ENCODE data around the gene ZAR1. TPM values are rescaled to one million over a fixed set of nuclear protein-coding genes. Genes with fewer than 3 reads are reported as not detected.
"Not testable (repeated sequence)": the region's sequence is repeated elsewhere in the genome, so short reads cannot be mapped to it uniquely, and the experiment has no call there.

Gene ZAR1, protein sequence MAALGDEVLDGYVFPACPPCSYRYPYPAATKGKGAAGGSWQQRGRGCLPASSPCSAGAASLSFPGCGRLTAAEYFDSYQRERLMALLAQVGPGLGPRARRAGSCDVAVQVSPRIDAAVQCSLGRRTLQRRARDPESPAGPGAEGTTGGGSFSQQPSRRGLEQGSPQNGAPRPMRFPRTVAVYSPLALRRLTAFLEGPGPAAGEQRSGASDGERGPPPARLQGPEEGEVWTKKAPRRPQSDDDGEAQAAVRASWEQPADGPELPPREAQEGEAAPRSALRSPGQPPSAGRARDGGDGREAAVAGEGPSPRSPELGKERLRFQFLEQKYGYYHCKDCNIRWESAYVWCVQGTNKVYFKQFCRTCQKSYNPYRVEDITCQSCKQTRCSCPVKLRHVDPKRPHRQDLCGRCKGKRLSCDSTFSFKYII
- total RNA-seq, result not detected
- long read RNA-seq, result 0 reads

DNA sequence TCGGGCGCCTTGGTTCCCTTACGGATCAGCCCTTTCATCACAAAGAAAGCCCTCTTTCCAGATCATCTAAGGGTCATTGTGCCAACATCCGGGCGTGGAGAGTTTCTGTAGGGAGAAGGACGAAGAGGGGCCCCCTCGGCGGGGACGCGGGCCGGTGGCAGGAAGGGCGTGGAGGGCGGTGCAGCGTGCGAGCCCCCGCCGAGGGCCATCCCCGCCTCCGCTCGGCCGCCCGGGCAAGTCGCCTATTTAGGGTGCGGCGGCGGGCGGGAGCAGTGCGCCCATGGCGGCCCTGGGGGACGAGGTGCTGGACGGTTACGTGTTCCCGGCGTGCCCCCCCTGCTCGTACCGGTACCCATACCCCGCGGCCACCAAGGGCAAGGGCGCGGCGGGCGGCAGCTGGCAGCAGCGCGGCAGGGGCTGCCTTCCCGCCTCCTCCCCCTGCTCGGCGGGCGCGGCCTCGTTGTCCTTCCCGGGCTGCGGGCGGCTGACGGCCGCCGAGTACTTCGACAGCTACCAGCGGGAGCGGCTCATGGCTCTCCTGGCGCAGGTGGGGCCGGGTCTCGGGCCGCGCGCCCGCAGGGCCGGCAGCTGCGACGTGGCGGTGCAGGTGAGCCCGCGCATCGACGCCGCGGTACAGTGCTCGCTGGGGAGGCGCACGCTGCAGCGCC is at the start of gene ZAR1:
TSS of gene ZAR1 (plus strand) at position 241 of the 668 bp plus-strand sequence. CDS start at position 281, 40 bp downstream.
- ATAC-seq, result peak; percentile 27
- intact Hi-C loops (cut with DNase I, micrococcal nuclease), result no loop called here
- DNase-seq, result no peak

- intact Hi-C loops (cut with DNase I, micrococcal nuclease); DNase-seq; ATAC-seq: not testable (repeated sequence)
These were observed 49.1 kb upstream of the ZAR1 start for GRCh38 chr4:48440914-48441313.

- ATAC-seq, result peak; percentile 57
- intact Hi-C loops (cut with DNase I, micrococcal nuclease), result no loop called here
- DNase-seq, result no peak
These were observed 44.3 kb upstream of the ZAR1 start for GRCh38 chr4:48445704-48446103.

DNA sequence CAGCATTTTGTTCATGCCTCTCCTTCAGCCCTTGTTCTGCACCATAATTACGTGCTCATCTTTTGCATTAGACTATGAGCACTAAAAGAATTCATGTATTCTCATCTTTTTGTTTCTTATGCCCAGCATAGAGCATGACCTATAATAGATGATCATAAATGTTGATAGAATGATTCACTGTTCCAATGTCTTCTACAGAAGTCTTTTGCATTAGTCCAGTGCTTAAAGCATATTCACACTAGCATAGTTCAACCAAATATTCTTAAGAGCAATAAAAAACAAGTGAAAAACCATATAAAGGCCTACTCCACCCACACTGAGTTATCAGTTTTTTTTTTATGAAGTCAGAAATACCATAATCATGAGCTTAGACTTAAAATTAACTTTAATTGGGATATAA is 43.4 kb upstream of the ZAR1 start:
- intact Hi-C loops (cut with DNase I, micrococcal nuclease), result no loop called here
- DNase-seq (no peak), ATAC-seq (no peak)

GRCh38 chr4:48449151-48449550 is 40.9 kb upstream of the ZAR1 start:
- intact Hi-C loops (cut with DNase I, micrococcal nuclease), result no loop called here
- no peak for ATAC-seq
- DNase-seq, result no peak

DNA sequence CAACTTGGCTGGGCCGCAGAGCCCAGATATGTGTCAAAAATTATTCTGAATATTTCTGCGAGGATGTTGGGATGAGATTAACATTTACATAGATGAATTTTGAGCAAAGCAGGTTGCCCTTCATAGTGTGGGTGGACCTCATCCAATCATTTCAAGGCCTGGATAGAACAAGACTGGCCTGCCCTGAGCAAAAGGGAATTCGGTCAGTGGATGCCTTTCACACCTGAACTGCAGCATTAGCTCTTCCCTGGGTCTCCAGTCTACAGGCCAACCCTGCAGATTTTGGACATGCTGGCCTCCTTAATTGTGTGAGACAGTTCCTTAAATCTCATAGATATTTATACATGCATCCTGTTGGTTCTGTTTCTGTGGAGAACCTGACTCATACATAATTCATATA is 39.3 kb upstream of the ZAR1 start:
- DNase-seq (no peak), ATAC-seq (no peak)
- intact Hi-C loops (cut with DNase I, micrococcal nuclease), result no loop called here

- intact Hi-C loops (cut with DNase I, micrococcal nuclease), result not testable (repeated sequence)
These were observed 38.4 kb upstream of the ZAR1 start for GRCh38 chr4:48451656-48452055.

GRCh38 chr4:48454591-48454990 is 35.5 kb upstream of the ZAR1 start:
- DNase-seq (no peak), ATAC-seq (no peak)
- intact Hi-C loops (cut with DNase I, micrococcal nuclease), result no loop called here

More at GRCh38 chr4:48451656-48452055, 38.4 kb upstream of the ZAR1 start:
- DNase-seq, ATAC-seq: not testable (repeated sequence)

DNA sequence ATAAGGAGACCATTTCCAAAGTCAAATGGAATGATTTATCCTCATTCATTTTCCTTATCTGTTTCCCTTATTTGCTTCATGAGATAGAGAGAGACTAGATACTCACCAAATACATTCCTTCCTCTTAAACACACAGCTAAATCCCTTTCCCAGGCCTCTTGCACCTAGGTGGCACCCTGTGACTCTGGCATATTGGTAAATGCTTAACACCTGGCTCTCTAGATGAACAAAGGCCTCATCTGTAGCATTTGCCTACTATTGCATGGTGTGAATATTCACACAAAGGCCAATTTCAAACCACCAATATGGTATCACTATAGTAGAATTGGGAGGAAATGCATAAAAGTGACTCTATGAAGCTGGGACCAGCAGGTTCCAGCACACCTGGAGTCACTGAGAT is 29.1 kb upstream of the ZAR1 start:
- no peak for ATAC-seq
- DNase-seq, result no peak
- intact Hi-C loops (cut with DNase I, micrococcal nuclease), result no loop called here

DNA sequence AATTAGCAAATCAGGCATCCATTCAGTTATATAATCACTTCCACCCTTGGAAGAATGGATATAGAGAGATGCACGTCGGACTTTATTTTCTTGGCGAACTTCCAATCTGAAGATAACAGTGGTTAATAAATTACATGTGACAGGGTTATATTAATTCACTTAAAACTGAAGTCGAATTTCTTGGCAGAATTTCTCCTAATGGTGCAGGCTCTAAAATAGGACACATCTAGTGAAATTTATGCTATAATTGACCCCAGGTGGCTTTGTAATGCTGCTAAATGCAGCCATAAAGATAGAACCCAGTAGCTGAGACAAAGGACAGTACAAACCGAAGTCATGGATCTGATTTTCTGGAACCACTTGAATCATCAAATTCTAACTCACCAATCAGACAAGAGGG is 27.7 kb upstream of the ZAR1 start:
- DNase-seq (no peak), ATAC-seq (no peak)
- intact Hi-C loops (cut with DNase I, micrococcal nuclease), result no loop called here

- no peak for DNase-seq
- ATAC-seq, result no peak
- intact Hi-C loops (cut with DNase I, micrococcal nuclease), result no loop called here
These were observed 22.6 kb upstream of the ZAR1 start for GRCh38 chr4:48467442-48467841.

- ATAC-seq, result no peak
- intact Hi-C loops (cut with DNase I, micrococcal nuclease), result no loop called here
These were observed 22.2 kb upstream of the ZAR1 start for GRCh38 chr4:48467891-48468290.

DNA sequence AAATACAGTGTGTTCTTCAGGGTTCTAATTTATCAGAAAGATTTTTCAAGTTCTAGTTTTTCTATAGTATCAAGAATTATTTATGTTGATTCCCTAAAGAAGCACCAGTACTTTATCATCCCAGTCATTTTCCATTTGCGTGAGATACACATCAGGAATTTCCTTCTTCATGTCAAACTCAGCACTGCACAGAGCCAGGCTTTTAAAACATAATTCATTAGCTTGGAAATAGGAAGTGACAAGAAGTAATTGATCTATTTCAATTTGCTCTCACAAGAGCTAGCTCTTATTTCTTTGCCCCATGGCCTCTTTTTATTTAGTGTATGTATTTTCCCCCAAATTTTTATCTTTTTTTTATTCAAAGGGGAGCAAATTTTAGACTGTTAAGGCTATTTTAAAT is 19.9 kb upstream of the ZAR1 start:
- DNase-seq (no peak), ATAC-seq (no peak)
- intact Hi-C loops (cut with DNase I, micrococcal nuclease), result no loop called here

More at GRCh38 chr4:48467891-48468290, 22.2 kb upstream of the ZAR1 start:
- DNase-seq, result no peak

DNA sequence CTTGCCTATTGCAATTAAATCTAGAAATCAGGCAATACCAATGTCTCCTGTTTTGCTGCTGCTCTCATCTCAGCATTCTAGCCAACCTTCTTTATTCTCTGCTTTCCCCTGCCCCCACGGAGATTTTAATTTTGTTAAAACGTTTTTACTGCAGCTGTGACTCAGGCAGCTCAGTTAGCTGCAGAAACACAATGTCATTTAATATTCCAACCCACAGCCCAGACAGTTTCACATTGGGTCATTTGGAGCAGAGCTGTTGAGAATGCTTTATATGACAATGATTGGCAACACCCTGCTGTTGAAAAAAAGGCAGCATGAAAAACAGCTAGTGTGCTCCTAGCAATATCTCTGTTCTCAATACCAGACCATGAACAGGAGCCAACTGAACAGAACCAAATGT is 19.5 kb upstream of the ZAR1 start:
- DNase-seq, result no peak
- ATAC-seq, result no peak
- intact Hi-C loops (cut with DNase I, micrococcal nuclease), result no loop called here

- no peak for ATAC-seq
- DNase-seq, result no peak
- intact Hi-C loops (cut with DNase I, micrococcal nuclease), result no loop called here
These were observed 17.3 kb upstream of the ZAR1 start for GRCh38 chr4:48472794-48473193.

GRCh38 chr4:48475770-48476169 is 14.3 kb upstream of the ZAR1 start:
- intact Hi-C loops (cut with DNase I, micrococcal nuclease), result no loop called here
- ATAC-seq, result no peak
- no peak for DNase-seq

- ATAC-seq (no peak), DNase-seq (no peak)
- intact Hi-C loops (cut with DNase I, micrococcal nuclease), result no loop called here
These were observed 11.8 kb upstream of the ZAR1 start for GRCh38 chr4:48478273-48478672.

DNA sequence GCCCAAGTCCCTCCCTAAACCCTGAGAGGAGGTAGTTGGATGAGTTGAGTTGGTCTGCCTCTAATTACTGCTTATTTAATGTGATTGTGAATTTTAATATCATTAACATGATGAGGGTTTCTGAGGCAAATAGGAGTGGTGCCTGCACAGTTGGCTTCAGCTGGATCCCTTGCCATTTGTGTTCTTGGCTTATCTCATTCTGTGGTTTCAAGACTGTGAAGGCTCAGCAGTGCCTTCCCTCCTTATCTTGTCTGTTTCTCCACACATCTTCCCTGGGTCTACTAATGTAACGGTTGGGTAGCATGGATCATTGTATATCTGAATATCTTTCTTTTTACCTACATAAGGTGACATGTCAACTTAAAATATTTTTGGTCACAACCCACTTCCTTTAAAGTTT is 8.5 kb upstream of the ZAR1 start:
- no peak for DNase-seq
- ATAC-seq, result no peak
- intact Hi-C loops (cut with DNase I, micrococcal nuclease), result no loop called here

DNA sequence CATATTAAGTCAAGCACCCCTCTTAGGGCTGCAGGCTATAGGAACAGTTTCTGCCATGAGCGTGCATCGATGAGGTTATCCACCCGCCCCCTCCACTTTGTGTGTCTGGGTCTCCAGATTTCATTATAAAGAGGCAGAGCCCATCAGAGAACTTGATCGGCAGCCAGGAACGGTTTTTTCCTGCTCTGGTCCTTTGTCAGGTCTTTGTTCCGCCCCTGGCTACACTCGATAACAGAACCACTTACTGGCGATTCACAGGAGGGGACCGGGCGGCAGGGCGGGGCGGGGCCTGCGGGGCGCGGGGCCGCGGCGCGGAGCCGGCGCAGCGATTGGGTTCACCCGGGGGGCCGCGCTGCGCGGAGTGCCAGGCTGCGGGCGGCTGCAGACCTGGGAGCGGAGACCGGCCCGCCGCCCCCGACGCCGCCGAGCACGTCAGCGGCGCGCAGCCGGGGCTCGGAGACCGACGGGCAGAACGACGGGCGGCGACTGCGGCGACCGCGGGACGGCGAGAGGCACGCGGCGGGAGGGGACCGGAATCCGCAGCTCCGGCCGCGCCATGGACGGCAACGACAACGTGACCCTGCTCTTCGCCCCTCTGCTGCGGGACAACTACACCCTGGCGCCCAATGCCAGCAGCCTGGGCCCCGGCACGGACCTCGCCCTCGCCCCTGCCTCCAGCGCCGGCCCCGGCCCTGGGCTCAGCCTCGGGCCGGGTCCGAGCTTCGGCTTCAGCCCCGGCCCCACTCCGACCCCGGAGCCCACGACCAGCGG is 6.9 kb upstream of the ZAR1 start, which contains the start of gene SLC10A4:
TSS of gene SLC10A4 (plus strand) at position 338 of the 771 bp plus-strand sequence. CDS start at position 557, 219 bp downstream.
- ATAC-seq (peak; percentile 48), DNase-seq (no peak)
- intact Hi-C loops (cut with DNase I, micrococcal nuclease), result no loop called here

All from left colon (tissue), 2 donors.